NCI-H69 (cell line): ENCODE data around the gene KIF12.
"Not testable (repeated sequence)": the region's sequence is repeated elsewhere in the genome, so short reads cannot be mapped to it uniquely, and the experiment has no call there.

Experiments
- DNase-seq: peaks from one replicate; lab custom pipeline; 2025; lab: John Stamatoyannopoulos, UW

The KIF12 gene

GRCh38 chr9:114084282-114085073, 14.6 kb downstream of the KIF12 start:
- no peak for DNase-seq

DNA sequence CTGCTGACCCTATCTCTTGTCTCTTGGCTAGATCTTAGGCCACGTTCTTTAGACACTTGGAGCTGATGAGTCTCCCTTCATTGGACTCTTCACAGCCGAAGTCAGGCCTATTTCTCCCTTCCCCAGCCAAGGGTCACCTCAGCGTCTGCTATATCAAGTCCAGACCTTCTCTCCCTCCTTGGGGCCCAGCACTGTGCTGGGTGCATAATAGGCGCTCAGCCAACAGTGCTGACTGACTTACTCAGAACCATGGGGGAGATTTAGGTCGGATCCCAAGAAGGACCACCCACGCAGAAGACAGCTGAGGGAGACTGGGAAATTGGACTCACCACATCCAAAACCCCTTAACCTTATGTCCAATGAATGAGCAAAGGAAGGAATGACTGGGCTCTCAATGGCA, 15.4 kb downstream of the KIF12 start:
- no peak for DNase-seq

DNA sequence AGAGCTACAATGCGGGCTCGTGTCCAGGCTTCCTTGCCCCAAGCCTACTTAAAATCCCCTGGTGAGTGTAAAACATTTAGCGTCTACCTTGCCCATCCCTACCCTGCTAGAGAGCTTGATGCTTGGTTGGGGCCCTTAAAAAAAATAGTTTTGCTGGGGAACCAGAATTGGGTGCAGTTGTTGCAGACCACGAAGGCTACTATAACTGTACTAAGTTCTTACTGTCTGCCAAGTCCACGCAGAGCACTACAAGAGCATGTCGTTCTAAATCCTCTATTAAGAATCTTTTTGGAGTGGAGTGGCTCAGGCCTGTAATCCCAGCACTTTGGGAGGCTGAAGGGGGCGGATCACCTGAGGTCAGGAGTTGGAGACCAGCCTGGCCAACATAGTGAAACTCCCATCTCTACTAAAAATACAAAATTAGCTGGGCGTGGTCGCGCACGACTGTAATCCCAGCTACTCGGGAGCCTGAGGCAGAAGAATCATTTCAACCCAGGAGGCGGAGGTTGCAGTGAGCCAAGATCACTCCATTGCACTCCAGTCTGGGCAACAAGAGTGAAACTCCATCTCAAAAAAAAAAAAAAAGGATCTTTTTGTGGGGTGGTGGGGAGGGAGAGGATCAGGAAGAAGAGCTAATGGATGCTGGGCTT, 16.2 kb downstream of the KIF12 start:
- DNase-seq: not testable (repeated sequence)

DNA sequence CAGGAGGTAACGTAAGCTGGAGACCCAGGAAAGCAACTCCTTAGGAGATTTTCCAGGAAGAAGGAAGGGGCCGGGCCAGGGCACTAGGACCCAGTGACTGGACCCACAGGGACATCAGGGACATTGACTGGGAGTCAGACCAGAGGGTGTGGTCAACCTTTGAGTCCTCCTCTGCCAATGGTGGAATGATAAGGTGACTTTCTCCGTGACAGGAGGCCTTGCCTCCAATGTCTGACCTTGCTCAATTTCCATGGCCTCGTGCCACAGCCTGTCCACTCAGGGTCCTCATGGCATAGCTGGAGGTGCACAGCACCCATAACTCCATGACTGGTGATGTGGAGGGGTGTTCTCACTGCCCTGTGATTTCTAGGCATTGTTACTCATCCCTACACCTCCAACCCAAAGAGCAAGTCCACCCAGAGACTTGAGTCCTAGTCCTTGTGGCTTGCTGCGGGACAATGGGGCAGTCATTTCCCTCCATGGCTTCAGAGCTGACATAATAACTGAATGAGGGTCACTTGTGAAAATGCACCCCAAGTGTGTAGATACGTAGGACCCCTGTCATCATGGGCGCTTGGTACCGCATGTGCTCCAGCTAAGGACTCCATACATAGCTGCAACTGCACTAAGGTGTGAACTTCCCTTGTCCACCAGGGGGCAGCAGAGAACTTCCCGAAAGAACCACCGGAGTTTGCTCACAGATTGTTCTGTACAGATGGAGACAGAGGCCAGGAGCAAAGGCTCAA, 16.9 kb downstream of the KIF12 start:
- DNase-seq: peak; percentile 85

DNA sequence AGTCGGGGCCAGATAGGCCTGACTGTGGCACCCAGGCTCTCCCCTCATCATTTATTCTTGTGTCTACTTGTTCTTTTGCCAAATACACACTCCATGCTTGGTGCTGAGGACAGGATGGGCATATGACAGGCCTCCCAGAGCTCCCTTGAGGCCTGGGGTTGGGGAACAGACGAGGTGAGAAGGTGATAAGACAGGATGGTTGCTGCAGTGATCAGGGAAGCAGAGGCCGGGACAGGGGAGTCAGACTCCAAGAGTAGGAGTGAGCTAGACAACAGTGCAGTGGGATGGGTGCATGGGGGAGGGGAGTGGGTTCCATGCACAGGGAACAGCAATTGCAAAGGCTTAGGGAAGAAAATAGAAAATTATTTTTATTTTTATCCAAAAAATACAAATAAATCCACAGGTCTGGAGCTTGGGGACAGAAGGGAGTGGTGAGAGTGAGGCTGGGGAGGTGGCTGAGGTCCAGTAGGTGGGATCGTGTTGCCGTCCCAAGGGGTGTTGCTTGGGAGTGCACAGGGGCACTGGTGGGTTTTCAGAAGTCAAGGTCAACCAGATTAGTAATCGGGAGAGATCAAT, 17.6 kb downstream of the KIF12 start:
- no peak for DNase-seq

- no peak for DNase-seq
These were observed 18.2 kb downstream of the KIF12 start for GRCh38 chr9:114080773-114081440.

DNA sequence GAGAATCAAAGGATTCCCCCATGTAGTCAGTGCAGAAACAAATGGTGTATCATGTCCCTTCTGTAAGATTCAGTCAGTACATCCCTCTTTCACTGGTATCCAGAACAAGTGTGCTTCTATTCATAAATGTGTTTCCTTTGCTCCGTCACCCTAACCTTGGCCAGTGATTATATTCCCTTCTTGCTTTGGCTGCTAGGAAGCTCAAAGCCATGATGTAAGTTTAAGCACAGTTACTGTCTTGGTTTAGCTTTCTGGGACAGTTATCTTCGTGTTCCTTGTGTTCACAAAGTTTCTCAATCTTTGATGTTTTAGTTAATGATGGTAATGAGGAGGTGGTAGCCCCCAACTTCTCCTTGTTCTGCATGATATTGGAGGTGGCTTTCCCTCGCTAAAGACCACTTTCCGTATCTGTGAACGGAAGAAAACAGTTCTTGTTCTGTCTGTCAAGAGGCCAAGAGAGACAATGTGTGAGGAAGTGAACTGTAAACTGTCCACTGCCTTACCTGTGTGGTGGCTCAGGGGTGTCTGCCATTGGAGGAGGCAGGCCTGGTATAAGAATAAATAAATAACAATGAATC, 18.8 kb downstream of the KIF12 start:
- no peak for DNase-seq

DNA sequence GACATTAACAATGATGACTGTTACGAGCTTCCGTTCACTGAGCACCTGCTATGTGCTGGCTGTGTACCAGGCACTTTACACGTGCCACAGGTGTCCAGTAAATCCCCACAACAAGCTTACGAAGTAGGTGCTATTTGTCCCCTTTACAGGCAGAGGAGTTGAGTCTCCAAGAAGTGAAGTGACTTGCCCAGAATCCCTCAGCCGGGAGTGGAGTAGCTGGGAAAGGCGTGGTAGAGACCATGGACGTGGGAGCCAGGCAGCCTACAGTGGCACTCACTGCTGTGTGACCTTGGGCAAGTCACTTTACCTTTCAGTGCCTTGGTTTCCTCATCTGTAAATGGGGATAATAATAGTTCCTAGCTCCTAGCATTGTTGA, 20.3 kb downstream of the KIF12 start:
- no peak for DNase-seq

DNA sequence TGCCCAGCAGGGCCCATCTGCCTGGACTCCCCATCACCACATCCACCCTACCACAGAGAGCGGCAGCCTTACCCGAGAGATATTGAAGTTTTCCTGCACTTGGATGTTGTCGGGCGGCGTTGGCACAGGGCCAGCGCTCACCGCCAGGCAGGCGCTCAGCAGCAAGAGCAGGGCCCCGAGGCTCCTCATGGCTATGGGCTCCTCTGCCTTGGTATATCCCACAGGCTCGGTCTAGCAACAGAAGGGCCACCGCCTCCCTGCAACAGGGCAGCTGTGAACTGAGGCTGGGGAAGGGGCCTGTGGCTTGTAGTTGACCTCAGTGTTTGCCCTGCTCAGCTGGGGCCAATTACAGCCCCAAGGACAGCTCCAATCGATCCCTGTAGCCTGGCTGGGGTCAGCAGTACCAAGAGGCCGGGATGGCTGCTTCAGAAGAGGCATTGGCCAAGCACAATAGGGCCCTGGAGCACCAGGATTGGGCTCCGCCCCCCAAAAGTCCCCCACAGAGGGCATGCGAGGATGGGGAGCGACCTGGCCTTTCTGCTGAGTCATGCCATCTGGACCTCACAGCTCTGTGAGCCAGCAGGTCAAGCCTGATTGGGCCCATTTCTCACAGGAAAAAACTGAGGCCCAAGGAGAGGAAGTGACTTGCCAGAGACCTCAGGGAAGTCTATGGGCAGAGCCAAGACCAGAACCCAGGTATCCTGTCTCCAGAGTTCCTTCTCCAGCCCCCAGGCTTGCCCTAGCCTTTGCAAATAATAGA, 20.9 kb downstream of the KIF12 start, which contains the start of gene AMBP:
TSS of gene AMBP (minus strand) at position 280 of the 760 bp plus-strand sequence. CDS start at position 189, 91 bp downstream.
- peak; percentile 18 for DNase-seq

GRCh38 chr9:114077162-114077837, 21.8 kb downstream of the KIF12 start:
- DNase-seq: no peak

- no peak for DNase-seq
These were observed 22.6 kb downstream of the KIF12 start for GRCh38 chr9:114076237-114077161.

DNA sequence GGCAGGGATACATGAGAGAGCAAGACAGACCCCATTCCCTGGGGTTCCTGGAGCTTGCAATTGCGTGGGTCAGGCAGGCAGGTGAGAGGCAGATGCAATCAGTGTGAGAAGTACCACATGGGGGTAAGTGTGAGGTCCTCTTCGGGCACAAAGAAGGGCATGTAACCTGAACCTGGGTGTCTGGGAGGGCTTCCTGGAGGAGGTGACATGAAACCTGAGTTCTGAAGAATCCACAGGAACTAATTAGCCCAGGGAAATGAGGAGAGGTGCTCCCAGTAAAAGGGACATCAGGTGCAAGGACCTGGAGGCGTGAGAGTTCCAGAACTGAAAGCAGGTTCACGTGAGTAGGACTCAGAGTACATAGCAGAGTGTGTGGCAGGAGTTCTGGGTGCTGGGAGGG, 23.5 kb downstream of the KIF12 start:
- no peak for DNase-seq

- DNase-seq: peak; percentile 54
These were observed 26.6 kb downstream of the KIF12 start for GRCh38 chr9:114072184-114073140.

DNA sequence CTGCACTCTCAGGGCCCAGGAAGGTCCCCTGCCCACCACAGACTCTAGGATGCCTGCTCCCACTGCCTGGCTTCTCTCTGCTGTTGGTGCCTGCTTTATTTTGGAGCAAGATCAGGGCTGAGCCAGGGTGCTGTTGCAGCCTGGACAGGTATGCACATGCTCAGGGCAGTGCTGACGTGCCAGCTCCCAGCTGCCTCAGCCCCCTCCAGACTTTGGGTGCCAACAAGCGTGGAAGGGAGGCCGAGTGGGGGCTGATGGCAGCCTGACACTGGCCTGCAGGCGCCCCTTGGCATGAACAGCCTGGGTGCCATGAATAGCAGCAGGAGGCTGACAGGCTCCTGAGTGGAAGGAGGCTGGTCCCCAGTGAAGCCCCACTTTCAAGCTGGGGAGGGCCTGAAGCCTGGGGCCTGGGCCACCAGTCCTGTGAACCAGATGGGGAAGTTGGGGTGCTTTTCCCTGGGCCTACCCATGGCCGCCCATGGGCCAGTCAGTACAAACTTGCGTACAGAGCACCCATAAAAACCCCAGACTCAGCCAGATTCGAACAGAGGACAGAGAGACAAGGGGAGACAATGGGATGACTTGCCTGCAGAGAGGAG, 27.8 kb downstream of the KIF12 start:
- no peak for DNase-seq

- DNase-seq: no peak
These were observed 28.6 kb downstream of the KIF12 start for GRCh38 chr9:114070188-114071103.

GRCh38 chr9:114069476-114070187, 29.5 kb downstream of the KIF12 start:
- DNase-seq: no peak
